ENCODE results near the gene GJC3. TPM values are rescaled to one million over a fixed set of nuclear protein-coding genes. Genes with fewer than 3 reads are reported as not detected.
"Not testable (repeated sequence)": the region's sequence is repeated elsewhere in the genome, so short reads cannot be mapped to it uniquely, and the experiment has no call there.

Gene GJC3
- total RNA-seq, 4 donors from 2014 or later: 1.9 to 2.9 (median 2.5) TPM

GRCh38 chr7:99898023-99898357, 31.4 kb downstream of the GJC3 start:
- WGBS: 78% methylated on average over 2 of the region's 2 CpGs
- Histone ChIP-seq H3K27me3 (no peaks in the 10 kb centered on the region), H3K4me1 (peaks cover 4% of the 10 kb centered on the region), H3K36me3 (peaks cover 41% of the 10 kb centered on the region), H3K9me3 (no peaks in the 10 kb centered on the region), H3K4me3 (no peak overlapping the region), H3K27ac (no peak overlapping the region)
- DNase-seq (ENCODE audit: low spot score in 2 of 2): no peak
- TF ChIP-seq CTCF (IDR thresholded peaks at IDR 0.05) (no peak), EP300 (IDR thresholded peaks at IDR 0.05) (no peak), POLR2AphosphoS5 (IDR thresholded peaks at IDR 0.05) (no peak), POLR2A (IDR thresholded peaks at IDR 0.05) (no peak)

GRCh38 chr7:99897322-99898022, 31.9 kb downstream of the GJC3 start:
- H3K4me3 ChIP-seq: no peak overlapping the region
- DNase-seq (ENCODE audit: low spot score in 2 of 2): no peak
- peaks cover 4% of the 10 kb centered on the region for H3K4me1 ChIP-seq
- H3K36me3 ChIP-seq: peaks cover 40% of the 10 kb centered on the region
- no peaks in the 10 kb centered on the region for H3K9me3 ChIP-seq
- H3K27me3 ChIP-seq: no peaks in the 10 kb centered on the region
- no peak overlapping the region for H3K27ac ChIP-seq
- WGBS: 82% methylated on average over 6 of the region's 6 CpGs
- TF ChIP-seq CTCF (IDR thresholded peaks at IDR 0.05) (no peak), POLR2AphosphoS5 (IDR thresholded peaks at IDR 0.05) (no peak), EP300 (IDR thresholded peaks at IDR 0.05) (no peak), POLR2A (IDR thresholded peaks at IDR 0.05) (no peak)

- Histone ChIP-seq H3K4me1 (peaks cover 4% of the 10 kb centered on the region), H3K36me3 (peaks cover 37% of the 10 kb centered on the region), H3K27me3 (no peaks in the 10 kb centered on the region), H3K9me3 (no peaks in the 10 kb centered on the region), H3K4me3 (no peak overlapping the region), H3K27ac (no peak overlapping the region)
- TF ChIP-seq EP300 (IDR thresholded peaks at IDR 0.05) (no peak), POLR2A (IDR thresholded peaks at IDR 0.05) (no peak), CTCF (IDR thresholded peaks at IDR 0.05) (no peak), POLR2AphosphoS5 (IDR thresholded peaks at IDR 0.05) (no peak)
- no peak for DNase-seq (ENCODE audit: low spot score in 2 of 2)
Measured at GRCh38 chr7:99894738-99895137, 34.7 kb downstream of the GJC3 start.

- no peak overlapping the region for H3K4me3 ChIP-seq
- 92% methylated on average over 5 of the region's 5 CpGs for WGBS
- TF ChIP-seq CTCF (IDR thresholded peaks at IDR 0.05): no peak
- no peak for TF ChIP-seq POLR2A (IDR thresholded peaks at IDR 0.05)
- no peak for TF ChIP-seq POLR2AphosphoS5 (IDR thresholded peaks at IDR 0.05)
- TF ChIP-seq EP300 (IDR thresholded peaks at IDR 0.05): no peak
- H3K27me3 ChIP-seq: no peaks in the 10 kb centered on the region
- H3K27ac ChIP-seq: no peak overlapping the region
- no peaks in the 10 kb centered on the region for H3K4me1 ChIP-seq
- no peak for DNase-seq (ENCODE audit: low spot score in 2 of 2)
- peaks cover 34% of the 10 kb centered on the region for H3K36me3 ChIP-seq
- H3K9me3 ChIP-seq: no peaks in the 10 kb centered on the region
Measured at GRCh38 chr7:99893280-99893679, 36.1 kb downstream of the GJC3 start.

- H3K4me1 ChIP-seq; H3K27ac ChIP-seq; H3K4me3 ChIP-seq; H3K9me3 ChIP-seq; H3K27me3 ChIP-seq; DNase-seq (ENCODE audit: low spot score in 2 of 2): not testable (repeated sequence)
- H3K36me3 ChIP-seq: peaks cover 34% of the 10 kb centered on the region
- WGBS: 94% methylated on average over 2 of the region's 2 CpGs
Measured at GRCh38 chr7:99890348-99890747, 39.1 kb downstream of the GJC3 start.

- peaks cover 34% of the 10 kb centered on the region for H3K36me3 ChIP-seq
- not testable (repeated sequence) for DNase-seq (ENCODE audit: low spot score in 2 of 2); H3K27me3 ChIP-seq; H3K27ac ChIP-seq; H3K9me3 ChIP-seq; H3K4me3 ChIP-seq; H3K4me1 ChIP-seq
- 98% methylated on average over 7 of the region's 29 CpGs for WGBS
Measured at GRCh38 chr7:99888366-99888765, 41.1 kb downstream of the GJC3 start.
